Fibroblast of lung (primary cell): ENCODE measurements around the gene FKBP1A. TPM values are rescaled to one million over a fixed set of nuclear protein-coding genes. Genes with fewer than 3 reads are reported as not detected.

ENCODE experiments used
- DNase-seq, 2 donors: peaks; one replicate each; pipeline versions ENCODE4 v3.0.0 to v3.0.0-alpha.2; 2010; ENCODE audit warnings: low read depth in 2 of 2
- H2AFZ ChIP-seq: 2 replicates; pipeline ENCODE4 v1.5.1; 2012; ENCODE audit warnings: low read length, control low read depth, inconsistent platforms
- H3K27ac ChIP-seq: 2 replicates; pipeline ENCODE4 v1.5.1; 2011; ENCODE audit warnings: low read length, control low read depth; ENCODE audit not compliant: insufficient read depth
- H3K27me3 ChIP-seq: 2 replicates; pipeline ENCODE4 v1.5.1; 2011; ENCODE audit warnings: mild to moderate bottlenecking, low read length; ENCODE audit not compliant: control insufficient read depth, insufficient read depth
- H3K36me3 ChIP-seq: 2 replicates; pipeline ENCODE4 v1.5.1; 2011; ENCODE audit warnings: low read length; ENCODE audit not compliant: control insufficient read depth, insufficient read depth
- H3K4me1 ChIP-seq: 2 replicates; pipeline ENCODE4 v1.5.1; 2011; ENCODE audit warnings: low read length; ENCODE audit not compliant: control insufficient read depth, insufficient read depth; ENCODE audit errors: extremely low read depth
- H3K4me2 ChIP-seq: 2 replicates; pipeline ENCODE4 v1.5.1; 2011; ENCODE audit warnings: low read length, control low read depth; ENCODE audit not compliant: insufficient read depth; ENCODE audit errors: extremely low read depth
- H3K4me3 ChIP-seq, 4 experiments: fragments of 200-600 bp in 1 of 4; sonication (generic) in 1 of 4; replicated peaks in 1 of 4; 2 replicates each; pipeline ENCODE4 v1.5.1; 2011 to 2016; ENCODE audit warnings: low read length in 4 of 4, low read depth in 3 of 4, mild to moderate bottlenecking in 3 of 4, control low read depth in 2 of 4, inconsistent platforms in 1 of 4, mixed read lengths in 1 of 4; ENCODE audit not compliant: insufficient read depth in 1 of 4; ENCODE audit errors: control extremely low read depth in 1 of 4
- H3K79me2 ChIP-seq: 2 replicates; pipeline ENCODE4 v1.5.1; 2012; ENCODE audit warnings: mild to moderate bottlenecking, low read length, inconsistent platforms; ENCODE audit not compliant: control insufficient read depth, insufficient read depth
- H3K9ac ChIP-seq: 2 replicates; pipeline ENCODE4 v1.5.1; 2011; ENCODE audit warnings: mild to moderate bottlenecking, low read length, control low read depth; ENCODE audit not compliant: insufficient read depth
- H3K9me3 ChIP-seq: 2 replicates; pipeline ENCODE4 v1.5.1; 2012; ENCODE audit warnings: low read depth, low read length; ENCODE audit not compliant: control insufficient read depth, insufficient read depth
- H4K20me1 ChIP-seq: 2 replicates; pipeline ENCODE4 v1.5.1; 2011; ENCODE audit warnings: low read length; ENCODE audit not compliant: control insufficient read depth, insufficient read depth; ENCODE audit errors: extremely low read depth
- EZH2 ChIP-seq: IDR thresholded peaks from 2 replicates; pipeline ENCODE4 v1.5.1; 2012; ENCODE audit warnings: low read length, control low read depth, mild to moderate bottlenecking; ENCODE audit errors: missing control alignments
- polyA plus RNA-seq, 2 donors: library from polyadenylated mRNA; depleted of rRNA in 1 of 2; stranded (reverse) in 1 of 2; unstranded in 1 of 2; fragments of >200 nt; gene quantifications; 2 replicates each; pipeline ENCODE4 v1.2.1, GENCODE V29; 2011 to 2012; ENCODE audit warnings: missing spikeins in 1 of 2
- total RNA-seq: library from RNA; depleted of rRNA; stranded (reverse); fragments of >200 nt; gene quantifications from 2 replicates; pipeline ENCODE4 v1.2.1, GENCODE V29; 2014
- TF ChIP-seq, protein P1 (sequence below), 2 donors: IDR thresholded peaks in 1 of 2; conservative IDR thresholded peaks in 1 of 2; 1 replicate in 1 of 2; 2 replicates in 1 of 2; pipeline ENCODE4 v1.5.1; 2011 to 2012; ENCODE audit warnings: low read length in 2 of 2, control low read depth in 1 of 2, inconsistent platforms in 1 of 2, low read depth in 1 of 2, mild to moderate bottlenecking in 1 of 2

The FKBP1A gene
- total and polyA plus RNA-seq, 2 donors (not counting 1 experiment from before 2014, with no cell fraction given) = 120 to 440 TPM

DNA sequence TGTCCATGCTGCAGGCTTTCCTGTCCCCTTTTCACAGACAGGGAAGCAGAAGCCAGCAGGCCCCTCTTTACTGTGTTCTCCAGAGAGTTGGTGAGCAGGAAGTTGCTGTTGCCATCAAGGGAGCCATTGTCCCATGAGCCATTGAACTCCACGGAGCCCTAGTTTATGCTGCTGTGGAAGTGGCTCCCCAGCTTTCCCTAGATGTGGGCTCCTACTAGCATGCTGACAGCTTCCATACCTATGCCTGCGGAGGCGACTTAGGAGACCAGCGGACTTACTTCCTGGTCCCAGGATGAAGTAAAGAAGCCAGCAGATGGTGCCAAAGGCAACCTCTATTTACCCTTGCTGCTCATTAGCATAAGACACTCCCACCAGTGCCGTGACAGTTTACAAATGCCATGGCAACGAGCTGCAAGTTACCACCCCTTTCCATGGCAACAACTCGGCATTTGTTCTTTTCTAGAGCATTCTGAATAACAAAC is 30.8 kb upstream of the FKBP1A start:
- H4K20me1 ChIP-seq = no peaks in the 10 kb centered on the region
- peak; percentile 79 to 83 for DNase-seq
- no peak overlapping the region for H3K27ac ChIP-seq
- H3K4me2 ChIP-seq = no peak overlapping the region
- H3K36me3 ChIP-seq = no peaks in the 10 kb centered on the region
- no peaks in the 10 kb centered on the region for H3K27me3 ChIP-seq
- no peaks in the 10 kb centered on the region for H3K79me2 ChIP-seq
- TF ChIP-seq, protein P1, sequence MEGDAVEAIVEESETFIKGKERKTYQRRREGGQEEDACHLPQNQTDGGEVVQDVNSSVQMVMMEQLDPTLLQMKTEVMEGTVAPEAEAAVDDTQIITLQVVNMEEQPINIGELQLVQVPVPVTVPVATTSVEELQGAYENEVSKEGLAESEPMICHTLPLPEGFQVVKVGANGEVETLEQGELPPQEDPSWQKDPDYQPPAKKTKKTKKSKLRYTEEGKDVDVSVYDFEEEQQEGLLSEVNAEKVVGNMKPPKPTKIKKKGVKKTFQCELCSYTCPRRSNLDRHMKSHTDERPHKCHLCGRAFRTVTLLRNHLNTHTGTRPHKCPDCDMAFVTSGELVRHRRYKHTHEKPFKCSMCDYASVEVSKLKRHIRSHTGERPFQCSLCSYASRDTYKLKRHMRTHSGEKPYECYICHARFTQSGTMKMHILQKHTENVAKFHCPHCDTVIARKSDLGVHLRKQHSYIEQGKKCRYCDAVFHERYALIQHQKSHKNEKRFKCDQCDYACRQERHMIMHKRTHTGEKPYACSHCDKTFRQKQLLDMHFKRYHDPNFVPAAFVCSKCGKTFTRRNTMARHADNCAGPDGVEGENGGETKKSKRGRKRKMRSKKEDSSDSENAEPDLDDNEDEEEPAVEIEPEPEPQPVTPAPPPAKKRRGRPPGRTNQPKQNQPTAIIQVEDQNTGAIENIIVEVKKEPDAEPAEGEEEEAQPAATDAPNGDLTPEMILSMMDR (conservative IDR thresholded peaks at IDR 0.05 in 1 of 2, IDR thresholded peaks at IDR 0.05 in 1 of 2; ENCODE audit: low read depth in 1 of 2, low read length in 2 of 2) = peak in 1 of 2 donors; percentile 17
- TF ChIP-seq EZH2 = no peak
- no peak overlapping the region for H3K9ac ChIP-seq
- peak overlapping the region; percentile 40 for H2AFZ ChIP-seq
- no peak overlapping the region for H3K4me3 ChIP-seq
- no peaks in the 10 kb centered on the region for H3K4me1 ChIP-seq
- H3K9me3 ChIP-seq = no peaks in the 10 kb centered on the region

DNA sequence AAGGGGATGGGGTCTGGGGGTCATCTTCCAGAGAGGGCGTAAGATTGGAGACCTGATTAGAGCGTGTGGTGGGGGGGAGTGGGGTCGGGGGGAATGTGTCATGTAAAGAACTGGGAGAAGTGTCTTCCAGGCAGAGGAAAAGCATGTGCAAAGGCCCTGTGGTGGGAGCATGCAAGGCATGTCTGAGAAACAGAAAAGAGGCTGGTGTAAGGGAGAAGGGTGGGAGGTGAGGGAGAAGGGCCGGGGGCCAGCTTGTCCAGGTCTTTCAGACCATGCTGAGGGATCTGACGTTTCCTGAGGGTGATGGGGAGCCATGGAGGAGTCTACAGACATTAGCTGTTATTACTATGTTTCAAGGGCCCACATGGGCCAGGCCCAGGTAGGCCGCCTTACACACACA is 30.4 kb upstream of the FKBP1A start:
- Histone ChIP-seq H3K4me1 (no peaks in the 10 kb centered on the region), H3K79me2 (no peaks in the 10 kb centered on the region), H3K36me3 (no peaks in the 10 kb centered on the region), H3K27ac (no peak overlapping the region), H3K9ac (no peak overlapping the region), H4K20me1 (no peaks in the 10 kb centered on the region), H3K27me3 (no peaks in the 10 kb centered on the region), H3K9me3 (no peaks in the 10 kb centered on the region), H3K4me2 (no peak overlapping the region), H3K4me3 (no peak overlapping the region), H2AFZ (no peak overlapping the region)
- DNase-seq = no peak
- no peak for TF ChIP-seq EZH2
- TF ChIP-seq, protein P1 (conservative IDR thresholded peaks at IDR 0.05 in 1 of 2, IDR thresholded peaks at IDR 0.05 in 1 of 2; ENCODE audit: low read depth in 1 of 2, low read length in 2 of 2) = no peak

- H3K4me2 ChIP-seq = no peak overlapping the region
- H3K4me1 ChIP-seq = peaks cover 2% of the 10 kb centered on the region
- no peaks in the 10 kb centered on the region for H3K79me2 ChIP-seq
- H3K4me3 ChIP-seq = no peak overlapping the region
- no peaks in the 10 kb centered on the region for H3K9me3 ChIP-seq
- H4K20me1 ChIP-seq = no peaks in the 10 kb centered on the region
- no peak for DNase-seq
- no peak overlapping the region for H3K27ac ChIP-seq
- no peaks in the 10 kb centered on the region for H3K27me3 ChIP-seq
- TF ChIP-seq, protein P1 (conservative IDR thresholded peaks at IDR 0.05 in 1 of 2, IDR thresholded peaks at IDR 0.05 in 1 of 2; ENCODE audit: low read depth in 1 of 2, low read length in 2 of 2) = no peak
- TF ChIP-seq EZH2 = no peak
- H3K36me3 ChIP-seq = no peaks in the 10 kb centered on the region
- H3K9ac ChIP-seq = no peak overlapping the region
- H2AFZ ChIP-seq = no peak overlapping the region
Measured at GRCh38 chr20:1422753-1423152, 29.9 kb upstream of the FKBP1A start.
